Activated CD4-positive, alpha-beta T cell treated with anti-CD3 and anti-CD28 coated beads, Interleukin-2, amount 50 U/mL, for 24 hours (primary cell): Measurements from ENCODE around the gene FCSK.

Source experiments
- DNase-seq, 2 donors: peaks; one replicate each; pipeline ENCODE4 v3.0.0-alpha.2; 2020; ENCODE audit warnings: low read depth in 1 of 2, low spot score in 1 of 2

FCSK gene

DNA sequence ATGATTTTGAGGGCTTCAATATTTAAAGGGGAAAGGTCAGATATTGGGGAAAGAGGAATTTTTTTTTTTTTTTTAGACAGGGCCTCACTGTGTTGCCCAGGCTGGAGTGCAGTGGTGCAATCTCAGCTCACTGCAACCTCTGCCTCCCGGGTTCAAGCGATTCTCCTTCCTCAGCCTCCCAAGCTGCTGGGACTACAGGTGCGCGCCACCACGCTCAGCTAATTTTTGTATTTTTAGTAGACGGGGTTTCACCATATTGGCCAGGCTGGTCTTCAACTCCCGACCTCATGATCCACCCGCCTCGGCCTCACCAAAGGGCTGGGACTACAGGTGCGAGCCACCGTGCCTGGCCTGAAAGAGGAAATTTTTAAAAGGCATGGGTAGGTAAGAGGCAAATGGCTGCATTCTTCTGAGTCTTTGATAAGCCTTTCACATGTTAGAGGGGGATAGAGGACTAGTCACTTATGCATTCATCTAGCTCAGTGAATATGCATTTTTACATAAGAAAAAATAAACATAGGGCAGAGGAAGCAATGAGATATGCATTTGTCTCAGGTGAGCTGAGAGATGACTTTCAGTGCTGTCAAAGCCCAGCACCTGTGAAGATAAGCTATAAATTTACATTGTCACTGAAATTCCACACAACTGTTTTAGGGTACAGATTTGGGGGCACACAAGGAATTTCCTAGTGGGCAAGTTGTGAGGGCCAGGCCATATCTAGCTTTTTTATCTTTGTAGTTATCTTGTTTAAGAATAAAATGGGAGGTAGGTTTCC lies 1.1 kb upstream of the FCSK start:
- DNase-seq = no peak

DNA sequence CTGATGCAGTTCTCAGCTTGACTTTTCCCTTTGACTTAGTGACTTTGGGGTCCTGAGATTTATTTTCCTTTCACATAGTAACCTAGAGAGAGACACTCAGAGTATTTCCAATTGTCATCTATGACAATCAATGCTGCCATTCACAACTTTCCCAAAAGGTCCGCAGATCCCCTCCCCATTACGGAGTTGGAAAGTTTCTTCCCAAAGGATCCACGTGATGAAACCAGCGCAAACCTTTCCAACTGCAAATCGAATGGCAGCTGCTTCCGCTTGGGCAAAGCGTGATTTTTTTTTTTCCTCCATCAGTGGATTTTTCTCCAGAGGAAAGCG lies 538 bp upstream of the FCSK start:
- DNase-seq = no peak

DNA sequence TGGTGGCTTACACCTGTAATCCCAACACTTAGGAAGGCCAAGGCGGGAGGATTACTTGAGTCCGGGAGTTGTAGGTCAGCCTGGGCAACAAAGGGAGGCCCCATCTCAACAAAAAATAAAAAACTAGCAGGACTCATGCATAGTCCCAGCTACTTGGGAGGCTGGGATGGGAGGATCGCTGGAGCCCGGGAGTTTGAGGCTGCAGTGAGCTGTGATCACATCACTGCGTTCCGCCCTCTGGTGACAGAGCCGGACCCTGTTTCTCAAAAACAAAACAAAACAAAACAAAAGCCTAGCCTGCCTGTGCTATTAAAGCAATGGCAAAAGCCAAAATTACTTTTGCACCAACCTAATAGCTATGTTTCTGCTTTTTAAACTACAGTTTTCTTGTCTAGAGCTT lies 1.5 kb downstream of the FCSK start:
- DNase-seq = no peak

DNA sequence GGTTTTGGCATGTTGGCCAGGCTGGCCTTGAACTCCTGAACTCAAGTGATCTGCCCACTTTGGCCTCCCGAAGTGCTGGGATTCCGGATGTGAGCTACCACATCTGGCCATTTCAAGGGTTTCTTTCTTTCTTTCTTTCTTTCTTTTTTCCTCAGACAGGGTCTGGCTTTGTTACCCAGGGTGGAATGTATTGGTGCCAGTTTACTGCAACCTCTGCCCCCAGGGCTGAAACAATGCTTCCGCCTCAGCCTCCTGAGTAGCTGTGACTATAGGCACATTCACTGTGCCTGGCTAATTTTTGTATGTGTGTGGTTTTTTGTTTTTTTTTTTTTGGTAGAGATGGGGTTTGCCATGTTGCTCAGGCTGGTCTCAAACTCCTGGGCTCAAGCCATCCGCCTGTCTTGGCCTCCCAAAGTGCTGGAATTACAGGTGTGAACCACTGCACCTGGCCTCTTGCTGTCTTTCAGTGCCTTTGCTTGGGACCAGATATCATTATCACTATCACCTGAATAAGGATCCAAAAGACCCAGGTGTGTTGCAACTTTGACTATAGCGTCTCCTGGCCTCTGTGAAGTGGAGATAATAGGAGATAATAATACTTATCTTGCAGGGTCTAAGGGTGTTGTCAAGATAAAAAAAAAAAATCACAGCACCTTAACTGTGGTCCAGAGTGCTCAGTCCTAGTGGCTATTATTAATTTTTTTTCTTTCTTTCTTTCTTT lies 3.2 kb downstream of the FCSK start:
- DNase-seq = no peak

DNA sequence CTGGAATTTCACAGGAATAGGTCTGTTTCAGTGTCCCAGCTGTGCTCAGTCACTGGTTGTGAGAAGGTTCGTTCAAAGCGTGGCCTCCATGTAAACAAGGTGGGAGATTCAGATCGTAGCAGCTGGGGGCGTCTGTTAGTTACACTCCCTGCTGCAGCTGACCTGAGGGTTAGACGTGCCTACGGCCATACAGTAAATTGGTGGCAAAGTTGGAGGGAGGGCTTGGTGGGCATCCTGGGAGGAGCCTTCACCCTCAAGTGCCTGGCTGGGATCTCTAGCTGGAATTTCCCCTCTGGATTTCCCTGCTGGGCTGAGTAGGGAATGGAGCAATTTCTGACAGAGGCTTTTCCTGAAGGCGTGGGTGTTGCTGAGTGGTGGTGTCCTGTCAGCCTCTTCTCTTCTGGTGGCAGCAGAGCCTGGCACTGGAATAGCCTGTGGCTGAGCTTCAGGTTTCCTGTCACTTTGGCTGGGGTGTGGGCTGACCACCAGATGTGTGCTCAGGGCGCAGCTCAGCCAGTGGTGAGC lies 6.4 kb downstream of the FCSK start:
- DNase-seq = no peak

DNA sequence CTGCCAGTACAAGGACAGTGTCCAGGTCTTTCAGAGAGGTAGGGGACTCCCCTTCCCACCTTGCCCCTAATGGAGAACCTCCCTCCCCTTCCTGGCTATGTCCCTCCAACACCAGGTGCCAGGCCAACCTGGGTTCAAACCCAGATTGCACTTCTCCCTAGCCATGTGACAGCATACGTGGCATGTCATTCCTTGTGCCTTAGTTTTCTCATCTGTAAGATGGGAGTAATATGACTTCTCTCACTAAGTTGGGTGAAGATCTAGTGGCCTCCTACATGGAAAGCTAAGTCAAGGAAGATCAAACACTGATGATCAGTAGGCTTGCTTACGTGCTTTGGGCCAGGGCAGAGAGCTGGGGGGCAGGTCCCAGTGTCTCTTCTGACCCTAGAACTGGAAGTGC lies 8.8 kb downstream of the FCSK start:
- DNase-seq = no peak

DNA sequence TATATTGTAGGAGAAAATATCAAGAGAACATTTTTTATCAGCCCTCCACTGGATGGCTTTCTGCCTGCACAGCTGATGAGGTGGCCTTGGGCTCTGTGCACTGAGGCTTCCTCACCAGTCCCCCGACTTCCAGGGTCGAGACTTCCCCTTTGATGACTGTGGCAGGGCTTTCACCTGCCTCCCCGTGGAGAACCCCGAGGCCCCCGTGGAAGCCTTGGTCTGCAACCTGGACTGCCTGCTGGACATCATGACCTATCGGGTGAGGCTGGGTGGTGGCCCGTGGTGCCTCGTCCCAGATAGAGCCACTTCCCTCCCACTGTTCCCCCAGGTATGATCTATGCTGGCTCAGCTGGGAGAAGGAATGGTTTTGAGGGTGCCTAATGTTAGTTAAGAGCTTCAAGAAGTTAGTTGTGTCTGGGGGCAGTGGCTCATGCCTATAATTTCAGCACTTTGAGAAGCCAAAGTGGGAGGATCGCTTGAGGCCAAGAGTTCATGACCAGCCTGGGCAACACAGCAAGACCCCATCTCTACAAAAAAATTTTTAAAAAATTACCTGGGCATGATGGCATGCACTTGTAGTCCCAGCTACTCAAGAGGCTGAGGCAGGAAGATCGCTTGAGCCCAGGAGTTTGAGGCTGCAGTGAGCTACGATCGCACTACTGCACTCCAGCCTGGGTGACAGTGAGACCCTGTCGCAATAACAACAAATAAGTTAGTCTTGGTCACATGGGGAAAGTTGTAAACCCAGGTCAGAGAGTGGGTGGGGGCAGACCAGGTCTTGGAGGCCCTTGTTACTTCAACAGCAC lies 11.8 kb downstream of the FCSK start:
- DNase-seq = no peak

DNA sequence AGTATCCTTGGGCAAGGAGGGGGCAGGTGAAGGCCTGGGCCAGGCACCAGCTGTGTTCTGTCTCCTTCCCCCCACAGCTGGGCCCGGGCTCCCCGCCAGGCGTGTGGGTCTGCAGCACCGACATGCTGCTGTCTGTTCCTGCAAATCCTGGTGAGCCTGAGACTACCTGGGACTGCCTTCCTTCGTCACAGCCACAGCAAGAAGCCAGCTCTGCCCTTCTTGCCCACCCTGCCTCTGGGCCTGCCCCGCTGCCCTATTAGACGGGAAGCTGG lies 12.3 kb downstream of the FCSK start:
- no peak for DNase-seq

DNA sequence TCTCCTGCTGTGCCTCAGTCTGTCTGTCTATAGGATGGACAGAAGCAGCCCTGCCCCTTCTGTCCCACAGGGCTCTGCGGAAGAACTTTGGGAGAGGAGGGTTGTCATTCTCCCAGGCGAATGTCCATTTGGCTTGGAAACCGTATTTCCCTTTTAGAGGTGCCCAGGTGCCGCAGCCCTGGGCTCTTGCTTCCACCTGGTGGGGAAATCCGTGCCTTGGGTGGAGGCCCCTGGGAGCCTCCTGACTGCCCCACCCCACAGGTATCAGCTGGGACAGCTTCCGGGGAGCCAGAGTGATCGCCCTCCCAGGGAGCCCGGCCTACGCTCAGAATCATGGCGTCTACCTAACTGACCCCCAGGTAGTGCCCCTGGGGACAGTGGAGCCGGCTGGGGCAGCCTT lies 12.7 kb downstream of the FCSK start:
- DNase-seq = no peak

DNA sequence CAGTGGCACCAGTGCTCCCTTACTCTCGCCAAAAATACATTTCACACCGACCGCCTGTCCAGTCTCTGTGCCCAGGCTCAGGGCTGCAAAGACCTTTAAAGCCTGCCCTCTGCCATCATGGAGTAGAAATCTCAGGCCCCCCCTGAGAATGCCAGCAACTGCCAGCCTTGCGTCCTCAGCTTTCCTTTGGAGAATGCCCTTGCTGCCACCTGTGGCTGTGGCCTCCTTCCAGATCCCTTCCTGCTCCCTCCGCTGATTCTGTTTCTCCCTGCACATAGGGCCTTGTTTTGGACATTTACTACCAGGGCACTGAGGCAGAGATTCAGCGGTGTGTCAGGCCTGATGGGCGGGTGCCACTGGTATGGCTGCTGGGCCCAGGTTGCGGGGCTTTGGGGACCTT lies 13.2 kb downstream of the FCSK start:
- no peak for DNase-seq

DNA sequence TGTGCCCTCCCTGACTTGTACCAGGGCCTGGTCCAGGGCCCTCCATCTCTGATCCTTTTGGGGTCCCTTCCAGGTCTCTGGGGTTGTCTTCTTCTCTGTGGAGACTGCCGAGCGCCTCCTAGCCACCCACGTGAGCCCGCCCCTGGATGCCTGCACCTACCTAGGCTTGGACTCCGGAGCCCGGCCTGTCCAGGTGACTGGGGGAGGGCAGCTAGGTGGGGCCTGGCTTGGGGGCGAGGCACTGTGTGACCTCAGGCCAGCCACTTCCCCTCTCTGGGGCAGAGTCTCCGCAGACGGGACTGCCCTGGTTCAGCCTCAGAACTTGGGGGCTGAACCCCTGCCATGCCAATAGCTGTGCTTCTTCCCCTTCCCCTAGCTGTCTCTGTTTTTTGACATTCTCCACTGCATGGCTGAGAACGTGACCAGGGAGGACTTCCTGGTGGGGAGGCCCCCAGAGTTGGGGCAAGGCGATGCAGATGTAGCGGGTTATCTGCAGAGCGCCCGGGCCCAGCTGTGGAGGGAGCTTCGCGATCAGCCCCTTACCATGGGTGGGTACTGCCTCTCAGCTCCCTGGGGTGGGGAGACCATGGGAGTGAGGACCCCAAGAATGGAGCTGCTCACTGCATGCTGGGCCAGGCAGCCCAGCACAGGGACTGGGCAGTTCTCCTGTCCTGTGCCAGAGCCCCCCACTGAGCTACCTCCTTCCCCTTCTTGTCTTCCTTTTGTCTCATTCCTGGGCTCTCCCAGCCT lies 14.6 kb downstream of the FCSK start:
- DNase-seq = no peak

DNA sequence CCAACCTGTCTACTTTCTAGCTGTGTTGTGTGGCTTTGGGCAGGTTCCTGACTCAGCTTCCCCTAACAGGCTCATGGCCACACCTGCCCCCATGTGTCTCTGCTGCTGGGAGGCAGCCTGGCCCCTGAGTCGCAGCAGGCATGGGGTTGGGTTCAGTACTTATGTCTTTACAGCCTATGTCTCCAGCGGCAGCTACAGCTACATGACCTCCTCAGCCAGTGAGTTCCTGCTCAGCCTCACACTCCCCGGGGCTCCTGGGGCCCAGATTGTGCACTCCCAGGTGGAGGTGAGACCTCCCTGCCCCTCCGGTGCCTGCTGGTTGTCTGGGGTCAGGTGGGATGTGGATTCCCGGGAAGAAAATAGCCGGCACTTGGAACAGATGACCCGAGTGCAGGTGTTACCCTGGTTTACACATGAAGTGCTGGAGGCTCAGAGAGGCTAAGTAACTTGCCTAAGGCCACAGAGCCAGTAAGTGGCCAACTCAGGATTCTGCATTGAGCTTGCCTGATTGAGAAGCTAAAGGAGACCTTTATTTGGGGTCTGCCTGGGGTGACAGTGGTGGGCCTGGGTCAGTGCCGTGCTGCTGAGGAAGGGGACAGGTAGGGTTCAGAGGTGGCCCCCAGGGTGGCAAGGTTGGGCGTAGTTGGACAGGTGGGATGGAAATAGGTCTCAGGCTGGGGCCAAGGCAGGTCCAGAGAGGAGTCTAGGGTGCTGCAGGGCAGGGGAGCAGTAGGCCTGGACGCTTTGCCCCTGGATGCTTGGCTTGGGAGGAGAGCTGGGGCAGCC lies 15.9 kb downstream of the FCSK start:
- DNase-seq = no peak

DNA sequence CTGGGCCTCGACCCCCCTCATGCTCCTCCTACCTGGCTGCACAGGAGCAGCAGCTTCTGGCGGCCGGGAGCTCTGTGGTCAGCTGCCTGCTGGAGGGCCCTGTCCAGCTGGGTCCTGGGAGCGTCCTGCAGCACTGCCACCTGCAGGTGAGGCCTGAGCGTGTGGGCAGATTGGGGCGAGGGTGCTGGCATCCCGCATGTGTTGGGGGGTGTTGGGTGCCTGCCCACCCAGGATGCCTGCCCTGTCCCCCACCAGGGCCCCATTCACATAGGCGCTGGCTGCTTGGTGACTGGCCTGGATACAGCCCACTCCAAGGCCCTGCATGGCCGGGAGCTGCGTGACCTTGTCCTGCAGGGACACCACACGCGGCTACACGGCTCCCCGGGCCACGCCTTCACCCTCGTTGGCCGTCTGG lies 16.5 kb downstream of the FCSK start:
- no peak for DNase-seq

DNA sequence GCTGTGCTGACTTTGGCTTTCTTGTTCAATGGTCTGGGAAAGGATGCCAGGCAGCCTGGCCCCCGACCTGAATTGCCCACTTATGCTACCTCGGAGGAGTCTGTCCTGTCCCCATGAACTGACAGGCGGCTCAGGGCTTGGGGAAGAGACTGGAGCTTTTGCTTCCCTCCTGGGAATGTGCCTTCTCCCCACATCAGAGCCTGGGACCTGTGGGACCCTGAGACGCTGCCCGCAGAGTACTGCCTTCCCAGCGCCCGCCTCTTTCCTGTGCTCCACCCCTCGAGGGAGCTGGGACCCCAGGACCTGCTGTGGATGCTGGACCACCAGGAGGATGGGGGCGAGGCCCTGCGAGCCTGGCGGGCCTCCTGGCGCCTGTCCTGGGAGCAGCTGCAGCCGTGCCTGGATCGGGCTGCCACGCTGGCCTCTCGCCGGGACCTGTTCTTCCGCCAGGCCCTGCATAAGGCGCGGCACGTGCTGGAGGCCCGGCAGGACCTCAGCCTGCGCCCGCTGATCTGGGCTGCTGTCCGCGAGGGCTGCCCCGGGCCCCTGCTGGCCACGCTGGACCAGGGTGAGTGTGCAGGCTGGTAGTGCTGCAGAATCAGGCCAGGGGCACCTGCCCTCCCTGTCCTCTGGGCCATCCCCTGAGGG lies 18.5 kb downstream of the FCSK start:
- DNase-seq = no peak

DNA sequence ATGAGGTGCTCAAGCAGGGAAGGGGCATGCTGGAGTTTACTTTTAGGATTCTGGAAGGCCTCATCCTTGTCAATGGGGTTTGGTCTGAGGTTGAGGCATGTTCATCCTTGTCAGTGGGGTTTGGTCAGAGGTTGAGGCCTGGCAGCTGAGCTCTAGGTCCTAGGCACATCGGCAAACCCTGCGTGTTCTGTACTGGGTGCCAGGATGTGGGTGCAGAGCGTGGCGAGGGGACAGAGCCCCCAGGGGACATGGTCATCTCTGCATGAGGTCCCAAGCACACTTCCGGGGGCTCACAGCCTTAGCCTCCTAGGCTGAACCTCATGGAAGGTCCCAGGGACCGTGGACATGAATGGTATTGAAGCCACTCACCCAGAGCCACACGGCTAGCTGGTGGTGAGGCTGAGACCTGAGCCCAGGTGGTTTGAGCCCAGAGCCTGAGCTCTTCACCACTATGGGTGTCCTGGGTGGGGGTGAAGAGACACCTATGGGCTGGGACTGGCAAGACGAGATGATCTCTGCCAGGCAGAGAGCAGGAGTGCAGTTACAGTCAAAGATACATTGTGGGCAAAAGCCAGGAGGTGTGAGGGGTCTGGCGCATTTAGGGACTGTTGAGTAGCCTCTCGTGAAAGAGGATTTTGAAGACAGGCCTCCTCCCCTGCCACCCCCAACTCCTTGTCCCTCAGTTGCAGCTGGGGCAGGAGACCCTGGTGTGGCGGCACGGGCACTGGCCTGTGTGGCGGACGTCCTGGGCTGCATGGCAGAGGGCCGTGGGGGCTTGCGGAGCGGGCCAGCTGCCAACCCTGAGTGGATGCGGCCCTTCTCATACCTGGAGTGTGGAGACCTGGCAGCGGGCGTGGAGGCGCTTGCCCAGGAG lies 19.3 kb downstream of the FCSK start:
- no peak for DNase-seq

DNA sequence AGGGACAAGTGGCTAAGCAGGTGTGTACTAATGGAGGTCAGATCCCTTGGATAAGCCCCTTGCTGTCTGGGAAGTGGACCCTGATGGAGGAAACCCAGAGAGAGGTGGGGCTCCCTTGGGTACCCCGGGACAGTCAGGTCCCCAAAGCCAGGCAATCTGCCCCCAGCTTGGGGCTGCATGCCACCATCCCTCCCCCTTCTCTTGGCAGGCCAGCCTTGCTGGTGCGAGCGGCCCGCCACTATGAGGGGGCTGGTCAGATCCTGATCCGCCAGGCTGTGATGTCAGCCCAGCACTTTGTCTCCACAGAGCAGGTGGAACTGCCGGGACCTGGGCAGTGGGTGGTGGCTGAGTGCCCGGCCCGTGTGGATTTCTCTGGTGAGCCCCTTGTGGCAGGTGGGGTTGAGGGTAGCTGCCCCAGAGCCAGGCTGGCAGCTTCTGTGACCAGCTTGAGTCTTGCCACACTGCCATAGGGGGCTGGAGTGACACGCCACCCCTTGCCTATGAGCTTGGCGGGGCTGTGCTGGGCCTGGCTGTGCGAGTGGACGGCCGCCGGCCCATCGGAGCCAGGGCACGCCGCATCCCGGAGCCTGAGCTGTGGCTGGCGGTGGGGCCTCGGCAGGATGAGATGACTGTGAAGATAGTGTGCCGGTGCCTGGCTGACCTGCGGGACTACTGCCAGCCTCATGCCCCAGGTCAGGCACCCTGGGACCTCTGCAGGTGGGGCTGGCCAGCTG lies 20.1 kb downstream of the FCSK start:
- no peak for DNase-seq

DNA sequence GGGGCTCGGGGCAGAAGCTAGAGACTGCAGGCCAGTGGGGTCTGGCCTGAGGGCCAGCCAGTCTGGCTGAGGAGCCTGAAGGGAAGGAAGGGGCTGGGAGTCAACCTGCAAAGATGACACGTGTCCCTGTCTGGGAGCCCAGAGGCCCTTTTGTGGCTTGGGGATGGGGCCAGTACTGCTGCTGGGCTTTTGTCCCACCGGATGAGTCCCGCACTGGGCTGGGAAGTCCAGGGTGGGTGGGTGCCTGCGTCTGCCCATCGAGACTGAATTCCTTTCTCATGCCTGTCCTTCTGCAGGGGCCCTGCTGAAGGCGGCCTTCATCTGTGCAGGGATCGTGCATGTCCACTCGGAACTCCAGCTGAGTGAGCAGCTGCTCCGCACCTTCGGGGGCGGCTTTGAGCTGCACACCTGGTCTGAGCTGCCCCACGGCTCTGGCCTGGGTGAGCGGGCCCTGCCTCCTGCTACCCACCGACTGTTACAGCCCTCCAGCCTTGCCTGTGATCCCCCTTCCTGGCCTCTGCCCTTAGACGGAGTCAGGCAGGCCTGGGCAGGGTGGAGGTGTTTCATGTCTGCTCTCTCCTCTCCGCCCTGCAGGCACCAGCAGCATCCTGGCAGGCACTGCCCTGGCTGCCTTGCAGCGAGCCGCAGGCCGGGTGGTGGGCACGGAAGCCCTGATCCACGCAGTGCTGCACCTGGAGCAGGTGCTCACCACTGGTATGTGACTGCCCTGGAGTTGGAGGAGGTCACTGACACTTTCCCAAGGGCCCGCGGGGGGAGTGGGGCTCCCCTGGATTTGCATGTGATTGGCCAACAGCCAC lies 20.9 kb downstream of the FCSK start:
- no peak for DNase-seq
